HL-60 (cell line): ENCODE measurements around the gene DGKI.

Experiments
- DNase-seq, 2 experiments: peaks; one replicate each; pipeline ENCODE4 v3.0.0-alpha.2; 2010 to 2020; ENCODE audit warnings: low read depth in 1 of 2, low spot score in 1 of 2
- H3K27ac ChIP-seq: fragments of 250-450 bp; sonication (Bioruptor Pico); replicated peaks from 2 replicates; pipeline ENCODE4 v1.5.1; 2020; ENCODE audit warnings: mild to moderate bottlenecking, moderate library complexity
- H3K27me3 ChIP-seq: fragments of 250-450 bp; sonication (Bioruptor Pico); 2 replicates; pipeline ENCODE4 v1.5.1; 2021; ENCODE audit warnings: mild to moderate bottlenecking, moderate library complexity; ENCODE audit not compliant: insufficient read depth, poor library complexity, severe bottlenecking
- H3K4me3 ChIP-seq: replicated peaks from 2 replicates; pipeline ENCODE4 v1.5.1; 2011; ENCODE audit warnings: mild to moderate bottlenecking, control low read depth, low read length; ENCODE audit not compliant: insufficient read depth
- GABPA ChIP-seq: IDR thresholded peaks from 2 replicates; pipeline ENCODE4 v1.6.1; 2012; ENCODE audit warnings: low read depth
- POLR2AphosphoS5 ChIP-seq: IDR thresholded peaks from 2 replicates; pipeline ENCODE4 v1.6.1; 2012; ENCODE audit warnings: low read depth
- SPI1 ChIP-seq: IDR thresholded peaks from 2 replicates; pipeline ENCODE4 v1.6.1; 2012; ENCODE audit warnings: low read depth, mild to moderate bottlenecking, borderline replicate concordance
- TF ChIP-seq, protein P1 (sequence below): IDR thresholded peaks from 2 replicates; pipeline ENCODE4 v1.6.1; 2012; ENCODE audit warnings: low read depth; ENCODE audit not compliant: insufficient replicate concordance
- TF ChIP-seq, protein P2 (sequence below): IDR thresholded peaks from one replicate; pipeline ENCODE4 v1.5.1; 2011; ENCODE audit warnings: low read length, control low read depth, inconsistent platforms; ENCODE audit not compliant: insufficient read depth

Gene DGKI

DNA sequence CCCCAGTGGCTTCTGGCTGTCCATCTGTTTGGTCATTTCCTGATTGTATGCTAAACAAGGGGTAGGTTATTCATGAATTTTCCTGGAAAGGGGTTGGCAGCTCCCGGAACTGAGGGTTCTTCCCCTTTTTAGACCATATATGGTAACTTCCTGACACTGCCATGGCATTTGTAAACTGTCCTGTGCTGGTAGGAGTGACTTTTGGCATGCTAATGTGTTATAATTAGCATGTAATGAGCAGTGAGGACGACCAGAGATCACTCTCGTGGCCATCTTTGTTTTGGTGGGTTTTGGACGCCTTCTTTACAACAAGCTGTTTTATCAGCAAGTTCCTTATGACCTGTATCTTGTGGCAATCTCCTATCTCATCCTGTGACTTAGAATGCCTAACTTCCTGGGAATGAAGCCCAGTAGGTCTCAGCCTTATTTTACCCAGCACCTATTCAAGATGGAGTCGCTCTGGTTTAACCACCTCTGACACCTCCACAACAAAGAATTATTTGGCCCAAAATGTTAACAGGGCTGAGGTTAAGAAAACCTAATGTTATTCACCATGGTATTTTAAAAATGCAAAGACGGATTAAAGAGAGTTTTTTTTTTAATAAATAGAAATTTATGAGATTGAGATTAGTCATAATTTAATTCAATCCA, 500.9 kb downstream of the DGKI start:
- no peak for DNase-seq
- TF ChIP-seq POLR2AphosphoS5 (no peak), SPI1 (no peak), GABPA (no peak)
- TF ChIP-seq, protein P1, sequence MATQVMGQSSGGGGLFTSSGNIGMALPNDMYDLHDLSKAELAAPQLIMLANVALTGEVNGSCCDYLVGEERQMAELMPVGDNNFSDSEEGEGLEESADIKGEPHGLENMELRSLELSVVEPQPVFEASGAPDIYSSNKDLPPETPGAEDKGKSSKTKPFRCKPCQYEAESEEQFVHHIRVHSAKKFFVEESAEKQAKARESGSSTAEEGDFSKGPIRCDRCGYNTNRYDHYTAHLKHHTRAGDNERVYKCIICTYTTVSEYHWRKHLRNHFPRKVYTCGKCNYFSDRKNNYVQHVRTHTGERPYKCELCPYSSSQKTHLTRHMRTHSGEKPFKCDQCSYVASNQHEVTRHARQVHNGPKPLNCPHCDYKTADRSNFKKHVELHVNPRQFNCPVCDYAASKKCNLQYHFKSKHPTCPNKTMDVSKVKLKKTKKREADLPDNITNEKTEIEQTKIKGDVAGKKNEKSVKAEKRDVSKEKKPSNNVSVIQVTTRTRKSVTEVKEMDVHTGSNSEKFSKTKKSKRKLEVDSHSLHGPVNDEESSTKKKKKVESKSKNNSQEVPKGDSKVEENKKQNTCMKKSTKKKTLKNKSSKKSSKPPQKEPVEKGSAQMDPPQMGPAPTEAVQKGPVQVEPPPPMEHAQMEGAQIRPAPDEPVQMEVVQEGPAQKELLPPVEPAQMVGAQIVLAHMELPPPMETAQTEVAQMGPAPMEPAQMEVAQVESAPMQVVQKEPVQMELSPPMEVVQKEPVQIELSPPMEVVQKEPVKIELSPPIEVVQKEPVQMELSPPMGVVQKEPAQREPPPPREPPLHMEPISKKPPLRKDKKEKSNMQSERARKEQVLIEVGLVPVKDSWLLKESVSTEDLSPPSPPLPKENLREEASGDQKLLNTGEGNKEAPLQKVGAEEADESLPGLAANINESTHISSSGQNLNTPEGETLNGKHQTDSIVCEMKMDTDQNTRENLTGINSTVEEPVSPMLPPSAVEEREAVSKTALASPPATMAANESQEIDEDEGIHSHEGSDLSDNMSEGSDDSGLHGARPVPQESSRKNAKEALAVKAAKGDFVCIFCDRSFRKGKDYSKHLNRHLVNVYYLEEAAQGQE: no peak
- TF ChIP-seq, protein P2, sequence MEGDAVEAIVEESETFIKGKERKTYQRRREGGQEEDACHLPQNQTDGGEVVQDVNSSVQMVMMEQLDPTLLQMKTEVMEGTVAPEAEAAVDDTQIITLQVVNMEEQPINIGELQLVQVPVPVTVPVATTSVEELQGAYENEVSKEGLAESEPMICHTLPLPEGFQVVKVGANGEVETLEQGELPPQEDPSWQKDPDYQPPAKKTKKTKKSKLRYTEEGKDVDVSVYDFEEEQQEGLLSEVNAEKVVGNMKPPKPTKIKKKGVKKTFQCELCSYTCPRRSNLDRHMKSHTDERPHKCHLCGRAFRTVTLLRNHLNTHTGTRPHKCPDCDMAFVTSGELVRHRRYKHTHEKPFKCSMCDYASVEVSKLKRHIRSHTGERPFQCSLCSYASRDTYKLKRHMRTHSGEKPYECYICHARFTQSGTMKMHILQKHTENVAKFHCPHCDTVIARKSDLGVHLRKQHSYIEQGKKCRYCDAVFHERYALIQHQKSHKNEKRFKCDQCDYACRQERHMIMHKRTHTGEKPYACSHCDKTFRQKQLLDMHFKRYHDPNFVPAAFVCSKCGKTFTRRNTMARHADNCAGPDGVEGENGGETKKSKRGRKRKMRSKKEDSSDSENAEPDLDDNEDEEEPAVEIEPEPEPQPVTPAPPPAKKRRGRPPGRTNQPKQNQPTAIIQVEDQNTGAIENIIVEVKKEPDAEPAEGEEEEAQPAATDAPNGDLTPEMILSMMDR: no peak
- H3K4me3 ChIP-seq: no peak overlapping the region

DNA sequence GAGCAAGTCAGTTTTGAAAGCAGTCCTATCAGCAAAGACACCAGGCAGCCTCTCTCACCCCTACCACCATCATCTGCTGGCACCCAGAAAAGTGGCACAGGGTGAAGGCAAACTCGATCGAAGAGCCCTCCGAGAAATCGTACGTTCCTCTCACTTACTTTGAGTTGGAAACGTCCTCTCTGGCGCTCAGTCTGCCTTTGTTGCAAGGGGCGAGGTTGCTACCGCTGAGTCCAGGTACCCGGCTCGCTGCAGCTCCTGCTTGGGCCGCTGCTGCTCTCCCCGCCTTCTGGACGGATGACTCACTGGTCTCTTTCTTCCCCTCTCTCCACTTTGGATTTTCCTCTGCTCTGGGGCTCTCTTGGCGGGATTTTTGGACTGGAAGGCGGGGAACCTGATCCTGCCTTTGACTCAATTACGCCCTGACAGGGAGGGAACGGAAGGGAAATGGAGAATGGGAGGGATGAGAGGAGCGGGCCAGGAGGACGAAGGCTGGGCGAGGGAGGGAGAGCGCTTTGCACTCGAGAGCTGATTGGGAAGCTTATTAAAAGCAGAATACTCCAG, 503.4 kb downstream of the DGKI start, which contains the start of gene PTN:
PTN (minus strand) TSS at position 453 of the 561 bp plus-strand sequence. CDS start 88,760 bp downstream, outside the sequence.
- Histone ChIP-seq H3K4me3 (no peak within 1 kb of the TSS), H3K27me3 (peaks cover 2% of the 10 kb centered on the region), H3K27ac (no peak within 1 kb of the TSS)
- TF ChIP-seq, protein P2: no peak
- TF ChIP-seq POLR2AphosphoS5 (no peak), SPI1 (no peak), GABPA (no peak)
- TF ChIP-seq, protein P1: no peak
- DNase-seq: no peak

More for the DNA sequence above, 500.9 kb downstream of the DGKI start:
- Histone ChIP-seq H3K27ac (no peak overlapping the region), H3K27me3 (peaks cover 2% of the 10 kb centered on the region)

DNA sequence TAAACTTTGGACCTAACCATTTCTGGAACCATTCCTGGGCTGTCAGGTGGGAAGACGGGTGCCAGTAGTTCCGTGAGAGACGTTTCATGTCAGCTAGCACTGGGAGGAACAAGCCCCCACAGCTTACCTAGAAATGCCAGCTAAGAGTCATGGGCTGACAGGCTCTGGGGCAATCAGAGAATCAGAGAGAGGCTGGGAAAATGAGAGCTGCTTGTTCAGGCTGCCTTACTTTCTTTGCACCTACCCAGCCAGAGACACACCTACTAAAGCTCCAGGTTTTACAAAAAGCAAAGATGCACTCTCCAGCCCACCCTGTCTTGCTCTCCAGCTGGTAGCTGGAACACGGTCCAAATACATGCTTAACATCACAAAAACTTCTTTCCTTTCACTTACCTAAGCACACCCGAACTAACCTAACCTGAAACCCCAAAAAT, 503.9 kb downstream of the DGKI start:
- H3K4me3 ChIP-seq: no peak overlapping the region
- peaks cover 2% of the 10 kb centered on the region for H3K27me3 ChIP-seq
- TF ChIP-seq, protein P1: no peak
- DNase-seq: no peak
- H3K27ac ChIP-seq: no peak overlapping the region
